T-cell (primary cell): ENCODE measurements around the gene FBRSL1. TPM values are rescaled to one million over a fixed set of nuclear protein-coding genes. Genes with fewer than 3 reads are reported as not detected.

ENCODE experiments used
- ATAC-seq, 4 experiments: fragments of 200-7000 bp in 3 of 4; fragments of 150-1000 bp in 1 of 4; cut with Tn5 transposase; replicated peaks in 1 of 4; 1 replicate in 3 of 4; 2 replicates in 1 of 4; pipeline ENCODE4 v1.10.0; 2021; ENCODE audit warnings: moderate library complexity in 3 of 4, mild to moderate bottlenecking in 2 of 4, moderate number of reproducible peaks in 1 of 4
- CTCF ChIA-PET, 2 donors: fragments of 300-600 bp; sonication (Branson Sonifier 250); formaldehyde crosslinking; loops; one replicate each; lab custom pipeline; 2022; ENCODE audit warnings: antibody characterized with exemption in 2 of 2; lab: Charles Lee
- POLR2A ChIA-PET, 2 donors: fragments of 300-600 bp; sonication (Branson Sonifier 250); formaldehyde crosslinking; loops; one replicate each; lab custom pipeline; 2022; ENCODE audit warnings: antibody characterized with exemption in 2 of 2; lab: Charles Lee
- DNase-seq, 35 experiments: peaks; one replicate each; pipeline versions ENCODE4 v3.0.0 to v3.0.0-alpha.2; 2013 to 2023
- H3K27ac ChIP-seq: one replicate; pipeline ENCODE4 v1.5.1; 2013; ENCODE audit warnings: low read length
- H3K27me3 ChIP-seq, 2 experiments: replicated peaks in 1 of 2; 1 replicate in 1 of 2; 2 replicates in 1 of 2; pipeline versions ENCODE4 v1.6.1 to v1.7.0; 2013; ENCODE audit warnings: low read length in 1 of 2, mixed read lengths in 1 of 2; ENCODE audit not compliant: control insufficient read depth in 2 of 2, insufficient read depth in 2 of 2; ENCODE audit errors: extremely low read depth in 1 of 2
- H3K36me3 ChIP-seq, 2 donors: 1 replicate in 1 of 2; 2 replicates in 1 of 2; pipeline versions ENCODE4 v1.6.1 to v1.7.0; 2013; ENCODE audit warnings: low read length in 1 of 2; ENCODE audit not compliant: control insufficient read depth in 2 of 2, insufficient read depth in 1 of 2; ENCODE audit errors: extremely low read depth in 1 of 2
- H3K4me1 ChIP-seq, 2 experiments: 1 replicate in 1 of 2; 2 replicates in 1 of 2; pipeline versions ENCODE4 v1.6.1 to v1.7.0; 2013; ENCODE audit warnings: low read length in 2 of 2, mixed read lengths in 1 of 2; ENCODE audit not compliant: insufficient read depth in 2 of 2, control insufficient read depth in 1 of 2; ENCODE audit errors: extremely low read depth in 1 of 2
- H3K4me3 ChIP-seq, 2 donors: 1 replicate in 1 of 2; 2 replicates in 1 of 2; pipeline versions ENCODE4 v1.5.1 to v1.7.0; 2013; ENCODE audit warnings: mild to moderate bottlenecking in 2 of 2, low read length in 1 of 2, moderate library complexity in 1 of 2; ENCODE audit not compliant: control insufficient read depth in 1 of 2; ENCODE audit errors: extremely low read depth in 1 of 2
- H3K9me3 ChIP-seq: 2 replicates; pipeline ENCODE4 v1.7.0; 2013
- H3K27ac Mint-ChIP-seq, 2 donors: one replicate each; pipeline ENCODE4 v1.8.0; 2020 to 2021; ENCODE audit warnings: mild to moderate bottlenecking in 2 of 2, mixed read lengths in 2 of 2
- H3K27me3 Mint-ChIP-seq, 2 donors: one replicate each; pipeline ENCODE4 v1.8.0; 2021 to 2022; ENCODE audit warnings: mixed read lengths in 2 of 2
- H3K36me3 Mint-ChIP-seq: one replicate; pipeline ENCODE4 v1.8.0; 2021; ENCODE audit warnings: mixed read lengths
- H3K4me1 Mint-ChIP-seq, 3 donors: one replicate each; pipeline ENCODE4 v1.8.0; 2020 to 2022; ENCODE audit warnings: mixed read lengths in 3 of 3, mild to moderate bottlenecking in 1 of 3
- H3K4me3 Mint-ChIP-seq, 3 donors: one replicate each; pipeline ENCODE4 v1.8.0; 2020 to 2022; ENCODE audit warnings: mild to moderate bottlenecking in 3 of 3, mixed read lengths in 3 of 3, moderate library complexity in 3 of 3
- H3K9me3 Mint-ChIP-seq, 3 donors: one replicate each; pipeline ENCODE4 v1.8.0; 2020 to 2022; ENCODE audit warnings: mixed read lengths in 3 of 3
- WGBS: methylation state at CpG from one replicate; pipeline ENCODE4 v1.1.5; 2013; ENCODE audit warnings: missing lambda C conversion rate; ENCODE audit not compliant: insufficient coverage; 5-methylcytosine and 5-hydroxymethylcytosine counted together
- total RNA-seq, 35 experiments: library from RNA in 6 of 35; stranded (reverse) in 6 of 35; fragments of 120-200 nt in 1 of 35; gene quantifications; one replicate each; pipeline versions ENCODE4 v1.2.1 to v1.2.4 and lab custom pipeline; 2013 to 2026

FBRSL1 gene
- total RNA-seq, 5 donors from 2014 or later (not counting 1 experiment from before 2014, with no cell fraction given) = 82.1 to 114 (median 99.3) TPM

- Histone ChIP-seq H3K27ac (no peak overlapping the region), H3K9me3 (no peaks in the 10 kb centered on the region), H3K36me3 (no peaks in the 10 kb centered on the region), H3K4me3 (no peak overlapping the region), H3K27me3 (no peaks in the 10 kb centered on the region), H3K4me1 (peaks cover 3 to 98% of the 10 kb centered on the region in 2 experiments)
- 93% methylated on average over 8 of the region's 9 CpGs for WGBS
- H3K27ac Mint-ChIP-seq = no peak overlapping the region
- H3K4me1 Mint-ChIP-seq = peaks cover 54 to 74% (median 72%) of the 10 kb centered on the region in 3 donors
- H3K9me3 Mint-ChIP-seq = no peaks in the 10 kb centered on the region
- no peak for DNase-seq
- no peaks in the 10 kb centered on the region for H3K36me3 Mint-ChIP-seq
- ATAC-seq = no peak
- no peak overlapping the region for H3K4me3 Mint-ChIP-seq
- CTCF ChIA-PET = no interaction called here
- POLR2A ChIA-PET = no interaction called here
- no peaks in the 10 kb centered on the region for H3K27me3 Mint-ChIP-seq
Observed at GRCh38 chr12:132500856-132501180, 10.9 kb downstream of the FBRSL1 start.

GRCh38 chr12:132501204-132501940 is 11.4 kb downstream of the FBRSL1 start:
- H3K36me3 Mint-ChIP-seq = no peaks in the 10 kb centered on the region
- H3K27me3 ChIP-seq = no peaks in the 10 kb centered on the region
- ChIA-PET POLR2A (no interaction called here), CTCF (interaction anchor here in 1 of 2 donors (0.5 kb wide), 1 partner anchor 9 kb away, joined by 4 read pairs; no protein-coding TSS in a partner anchor)
- no peak overlapping the region for H3K4me3 ChIP-seq
- H3K4me1 Mint-ChIP-seq = peaks cover 56 to 74% (median 73%) of the 10 kb centered on the region in 3 donors
- peaks cover 4 to 98% of the 10 kb centered on the region in 2 experiments for H3K4me1 ChIP-seq
- no peaks in the 10 kb centered on the region for H3K9me3 ChIP-seq
- H3K36me3 ChIP-seq = no peaks in the 10 kb centered on the region
- no peaks in the 10 kb centered on the region for H3K9me3 Mint-ChIP-seq
- WGBS = 88% methylated on average over 19 of the region's 27 CpGs
- no peak overlapping the region for H3K4me3 Mint-ChIP-seq
- no peak overlapping the region for H3K27ac ChIP-seq
- ATAC-seq (no peak), DNase-seq (no peak)
- no peaks in the 10 kb centered on the region for H3K27me3 Mint-ChIP-seq
- no peak overlapping the region for H3K27ac Mint-ChIP-seq

DNA sequence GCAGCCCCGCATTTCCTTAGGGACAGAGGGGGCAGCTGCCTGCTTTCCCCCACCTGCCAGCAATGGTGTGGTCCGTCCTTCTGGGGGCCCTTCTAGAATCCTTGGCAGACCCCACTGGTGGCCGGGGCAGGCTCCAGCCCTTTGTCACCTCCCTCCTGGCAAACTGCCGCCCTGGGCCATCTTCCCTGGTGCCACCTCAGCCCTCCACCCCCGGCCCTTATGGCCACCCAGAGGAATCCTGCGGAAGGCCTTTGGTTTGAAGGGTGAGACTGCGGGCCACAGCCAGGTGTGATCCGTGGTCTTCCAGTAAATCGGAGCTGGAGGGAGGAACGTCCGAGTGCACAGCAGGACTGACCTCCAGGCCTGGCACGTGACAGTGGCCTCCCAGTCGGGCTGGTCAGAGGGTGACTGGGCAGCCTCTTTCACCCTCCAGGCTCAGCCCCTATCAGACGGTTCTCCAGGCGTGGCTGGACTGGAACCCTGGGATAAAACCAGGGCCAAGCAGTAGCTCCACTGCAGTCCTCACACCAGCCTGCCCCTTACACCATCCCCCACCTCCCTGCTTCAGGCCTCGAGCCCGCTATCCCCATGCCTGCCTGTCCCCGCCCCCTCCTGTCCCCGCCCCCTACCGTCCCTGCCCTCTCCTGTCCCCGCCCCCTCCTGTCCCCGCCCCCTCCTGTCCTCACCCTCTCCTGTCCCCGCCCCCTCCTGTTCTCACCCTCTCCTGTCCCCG is 12.4 kb downstream of the FBRSL1 start:
- Histone ChIP-seq H3K27me3 (no peaks in the 10 kb centered on the region), H3K36me3 (no peaks in the 10 kb centered on the region), H3K27ac (no peak overlapping the region), H3K4me3 (no peak overlapping the region), H3K9me3 (no peaks in the 10 kb centered on the region), H3K4me1 (peaks cover 7 to 98% of the 10 kb centered on the region in 2 experiments)
- DNase-seq = no peak
- peak overlapping the region in 1 of 2 donors; percentile 2 for H3K27ac Mint-ChIP-seq
- H3K4me3 Mint-ChIP-seq = no peak overlapping the region
- H3K4me1 Mint-ChIP-seq = peaks cover 57 to 75% (median 74%) of the 10 kb centered on the region in 3 donors
- no peaks in the 10 kb centered on the region for H3K9me3 Mint-ChIP-seq
- no peaks in the 10 kb centered on the region for H3K36me3 Mint-ChIP-seq
- ATAC-seq = no peak
- CTCF ChIA-PET = no interaction called here
- no peaks in the 10 kb centered on the region for H3K27me3 Mint-ChIP-seq
- 98% methylated on average over 13 of the region's 24 CpGs for WGBS
- POLR2A ChIA-PET = no interaction called here

- H3K36me3 Mint-ChIP-seq = no peaks in the 10 kb centered on the region
- no peaks in the 10 kb centered on the region for H3K9me3 Mint-ChIP-seq
- H3K4me3 Mint-ChIP-seq = peak overlapping the region in 1 of 3 donors; percentile 38
- Histone ChIP-seq H3K4me1 (peaks cover 12 to 98% of the 10 kb centered on the region in 2 experiments), H3K27ac (no peak overlapping the region), H3K9me3 (no peaks in the 10 kb centered on the region), H3K4me3 (no peak overlapping the region), H3K27me3 (no peaks in the 10 kb centered on the region), H3K36me3 (peaks cover 0 to under 1% of the 10 kb centered on the region in 2 donors)
- POLR2A ChIA-PET = no interaction called here
- H3K27me3 Mint-ChIP-seq = no peaks in the 10 kb centered on the region
- DNase-seq = no peak
- CTCF ChIA-PET = no interaction called here
- no peak for ATAC-seq
- 91% methylated on average over 3 of the region's 8 CpGs for WGBS
- H3K4me1 Mint-ChIP-seq = peaks cover 58 to 71% (median 70%) of the 10 kb centered on the region in 3 donors
- H3K27ac Mint-ChIP-seq = no peak overlapping the region
Observed at GRCh38 chr12:132502882-132503193, 12.9 kb downstream of the FBRSL1 start.

GRCh38 chr12:132503618-132504204 is 13.8 kb downstream of the FBRSL1 start:
- Mint-ChIP-seq H3K9me3 (no peaks in the 10 kb centered on the region), H3K4me3 (peak overlapping the region in 1 of 3 donors; percentile 38), H3K36me3 (no peaks in the 10 kb centered on the region), H3K27me3 (no peaks in the 10 kb centered on the region), H3K4me1 (peaks cover 58 to 74% (median 70%) of the 10 kb centered on the region in 3 donors), H3K27ac (peak overlapping the region; percentile 46 to 71)
- POLR2A ChIA-PET = no interaction called here
- Histone ChIP-seq H3K36me3 (peaks cover 0 to 10% of the 10 kb centered on the region in 2 donors), H3K4me1 (peaks cover 13 to 96% of the 10 kb centered on the region in 2 experiments), H3K4me3 (no peak overlapping the region), H3K27ac (no peak overlapping the region), H3K9me3 (no peaks in the 10 kb centered on the region), H3K27me3 (peaks cover 0 to 3% of the 10 kb centered on the region in 2 experiments)
- 86% methylated on average over 5 of the region's 5 CpGs for WGBS
- ATAC-seq (no peak), DNase-seq (no peak)
- CTCF ChIA-PET = interaction anchor here in 1 of 2 donors (0.6 kb wide), 1 partner anchor 40 kb away, joined by 3 read pairs; no protein-coding TSS in a partner anchor

- 72% methylated on average over 22 of the region's 27 CpGs for WGBS
- H3K36me3 Mint-ChIP-seq = no peaks in the 10 kb centered on the region
- ChIA-PET POLR2A (no interaction called here), CTCF (interaction anchor here in 1 of 2 donors (0.6 kb wide), 1 partner anchor 367 kb away, joined by 3 read pairs; no protein-coding TSS in a partner anchor)
- DNase-seq = peak in 4 of 35 experiments; percentile 23 to 53 (median 26)
- Histone ChIP-seq H3K4me1 (peaks cover 13 to 81% of the 10 kb centered on the region in 2 experiments), H3K36me3 (peaks cover 0 to 13% of the 10 kb centered on the region in 2 donors), H3K27ac (no peak overlapping the region), H3K4me3 (no peak overlapping the region), H3K27me3 (peaks cover 0 to 12% of the 10 kb centered on the region in 2 experiments), H3K9me3 (no peaks in the 10 kb centered on the region)
- ATAC-seq = peak in 1 of 4 experiments; percentile 4
- peak overlapping the region; percentile 36 to 77 for H3K27ac Mint-ChIP-seq
- H3K4me1 Mint-ChIP-seq = peaks cover 58 to 62% (median 58%) of the 10 kb centered on the region in 3 donors
- no peaks in the 10 kb centered on the region for H3K27me3 Mint-ChIP-seq
- H3K9me3 Mint-ChIP-seq = no peaks in the 10 kb centered on the region
- peak overlapping the region in 1 of 3 donors; percentile 75 for H3K4me3 Mint-ChIP-seq
Observed at GRCh38 chr12:132505105-132505851, 15.3 kb downstream of the FBRSL1 start.
